Activated T-cell treated with anti-CD3 and anti-CD28 coated beads for 4 hours (primary cell): ENCODE data around the gene CORO6.
A peak's percentile ranks its signal among the peaks of the same experiment; 100 is the strongest.

Experiments
- DNase-seq: peaks from one replicate; pipeline ENCODE4 v3.0.0-alpha.2; 2020

The CORO6 gene

GRCh38 chr17:29576214-29577000 lies 46.3 kb downstream of the CORO6 start:
- no peak for DNase-seq

GRCh38 chr17:29575511-29576213 lies 47.0 kb downstream of the CORO6 start:
- DNase-seq: no peak

- no peak for DNase-seq
Measured at GRCh38 chr17:29574732-29575510, 47.8 kb downstream of the CORO6 start.

DNA sequence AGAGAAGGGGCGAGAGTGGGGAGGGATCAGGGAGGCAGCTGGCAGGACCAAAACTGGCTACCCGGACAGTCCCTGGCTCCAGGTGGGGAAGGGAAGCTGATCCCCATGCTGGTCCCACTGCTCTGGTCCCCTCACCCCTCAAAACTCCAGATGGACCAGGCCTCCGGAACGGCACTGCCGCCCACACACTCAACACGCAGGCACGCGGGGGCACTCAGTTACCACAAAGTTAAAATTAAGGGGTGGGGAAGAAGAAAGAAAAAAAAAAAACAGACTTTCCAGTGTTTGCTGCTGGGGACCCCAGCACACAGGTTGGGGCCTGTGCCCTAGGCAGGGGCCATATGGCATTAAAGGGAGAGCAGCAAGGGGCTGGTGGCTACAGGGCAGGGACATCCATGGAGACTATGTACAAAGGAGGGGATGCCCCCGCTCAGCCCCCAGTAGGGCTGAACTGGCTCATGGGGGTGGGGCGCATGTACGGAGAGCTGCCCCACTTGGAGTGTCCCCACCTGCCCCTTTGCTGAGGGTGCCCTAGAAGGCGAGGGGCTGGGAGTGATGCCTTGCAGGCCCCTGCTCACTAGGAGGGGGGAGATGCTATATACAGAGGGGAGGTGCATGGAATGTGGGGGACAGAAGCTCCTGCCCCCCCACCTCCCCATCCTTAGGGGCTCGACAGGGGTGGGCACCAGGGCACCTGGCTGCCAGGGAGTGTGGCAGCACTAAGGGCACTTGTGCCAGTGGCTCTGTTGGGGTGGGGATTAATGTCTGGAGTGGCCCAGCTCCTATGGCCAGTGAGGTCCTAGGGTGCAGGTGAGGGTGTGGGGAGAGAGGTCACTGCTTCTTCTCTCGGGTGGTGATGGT lies 48.6 kb downstream of the CORO6 start:
- no peak for DNase-seq

DNA sequence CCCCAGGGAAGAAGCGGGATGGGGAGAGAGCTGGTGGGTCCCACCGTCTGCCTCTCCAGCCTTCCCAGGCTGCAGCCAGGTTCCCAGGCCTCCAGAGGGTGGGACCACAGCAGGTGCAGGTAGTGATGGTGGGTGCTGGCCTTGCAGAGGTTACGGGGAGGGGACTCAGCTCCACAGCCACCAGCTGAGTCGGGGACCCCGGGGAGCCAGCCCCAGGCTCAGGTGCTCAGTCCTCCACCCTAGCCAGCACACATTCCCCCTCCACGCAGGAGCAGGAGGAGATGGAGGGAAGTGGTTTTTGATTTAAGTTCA lies 49.2 kb downstream of the CORO6 start:
- DNase-seq: no peak

GRCh38 chr17:29572691-29573557 lies 49.8 kb downstream of the CORO6 start:
- peak; percentile 55 for DNase-seq

DNA sequence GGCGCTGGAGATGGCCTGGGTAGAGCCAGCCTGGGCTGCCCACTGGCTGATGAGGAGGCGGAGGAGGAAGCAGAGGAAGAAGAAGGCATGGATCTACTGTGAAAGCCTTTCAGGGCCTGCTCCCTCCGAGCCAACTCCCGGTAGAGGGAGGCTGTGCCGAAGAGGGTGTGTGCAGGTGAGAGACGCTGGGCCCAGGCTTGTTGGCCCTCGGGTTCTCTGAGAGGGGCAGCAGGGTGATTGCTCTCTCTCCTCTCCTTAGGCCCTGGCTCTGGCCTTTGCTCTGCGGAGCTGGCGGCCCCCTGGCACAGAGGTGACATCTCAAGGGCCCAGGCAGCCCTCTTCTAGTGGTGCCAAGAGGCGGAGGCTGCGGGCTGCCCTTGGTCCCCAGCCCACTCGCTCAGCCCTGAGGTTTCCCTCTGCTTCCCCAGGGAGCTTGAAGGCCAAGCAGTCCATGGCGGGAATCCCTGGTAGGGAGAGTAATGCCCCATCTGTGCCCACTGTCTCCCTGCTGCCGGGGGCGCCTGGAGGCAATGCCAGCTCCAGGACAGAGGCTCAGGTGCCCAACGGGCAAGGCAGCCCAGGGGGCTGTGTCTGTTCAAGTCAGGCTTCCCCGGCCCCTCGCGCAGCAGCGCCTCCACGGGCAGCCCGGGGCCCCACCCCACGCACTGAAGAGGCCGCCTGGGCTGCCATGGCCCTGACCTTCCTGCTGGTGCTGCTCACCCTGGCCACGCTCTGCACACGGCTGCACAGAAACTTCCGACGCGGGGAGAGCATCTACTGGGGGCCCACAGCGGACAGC lies 50.6 kb downstream of the CORO6 start:
- DNase-seq: no peak

DNA sequence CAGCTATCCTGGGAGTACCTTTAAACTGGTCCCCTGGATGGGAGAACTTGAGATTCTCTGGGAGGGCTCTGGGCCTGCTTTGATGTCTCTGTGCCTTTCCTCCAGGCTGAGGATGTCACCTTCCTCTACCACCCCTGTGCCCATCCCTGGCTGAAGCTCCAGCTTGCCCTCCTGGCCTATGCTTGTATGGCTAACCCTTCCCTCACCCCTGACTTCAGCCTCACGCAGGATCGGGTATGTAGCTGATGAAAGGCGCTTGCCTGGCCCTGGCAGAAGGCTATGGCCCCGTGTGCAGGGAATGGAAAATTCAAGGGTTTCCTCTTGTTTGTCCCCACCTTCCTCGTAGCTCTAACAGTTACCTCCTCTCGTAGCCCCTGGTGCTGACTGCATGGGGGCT lies 51.2 kb downstream of the CORO6 start:
- DNase-seq: no peak

GRCh38 chr17:29570521-29570920 lies 52.2 kb downstream of the CORO6 start:
- DNase-seq: no peak

GRCh38 chr17:29569245-29569950 lies 53.3 kb downstream of the CORO6 start:
- DNase-seq: no peak

GRCh38 chr17:29568331-29569244 lies 54.1 kb downstream of the CORO6 start, which contains the start of gene TP53I13:
Gene TP53I13 (plus strand): TSS chr17:29568701. CDS start chr17:29568759, 58 bp downstream.
- peak; percentile 93 for DNase-seq

GRCh38 chr17:29567554-29568330 lies 55.0 kb downstream of the CORO6 start:
- DNase-seq: peak; percentile 53

DNA sequence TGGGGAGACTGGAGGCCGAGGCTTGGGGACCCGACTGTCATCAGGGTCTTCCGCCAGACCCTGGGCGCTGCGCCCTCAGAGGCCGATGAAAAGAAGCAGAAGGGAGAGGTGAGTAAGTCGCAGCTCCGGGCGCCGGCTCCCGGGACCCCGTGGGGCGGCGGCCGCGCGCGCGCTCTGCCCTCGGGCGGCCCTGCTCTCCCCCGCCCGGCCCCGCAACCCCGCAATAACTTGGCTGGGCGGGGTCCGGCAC lies 55.5 kb downstream of the CORO6 start:
- DNase-seq: no peak

GRCh38 chr17:29566473-29567303 lies 56.0 kb downstream of the CORO6 start, which contains the start of gene ABHD15:
Gene ABHD15 (minus strand): TSS chr17:29567037. CDS start chr17:29566966, 71 bp downstream.
- peak; percentile 36 for DNase-seq

- DNase-seq: peak; percentile 30
Measured at GRCh38 chr17:29565643-29566472, 56.9 kb downstream of the CORO6 start.
